Trophoblast cell (in vitro differentiated cells and primary cell): ENCODE data around the gene NINJ2.

Experiments used
- DNase-seq, 2 donors: peaks; one replicate each; pipeline ENCODE4 v3.0.0-alpha.2; 2016
- H2AFZ ChIP-seq: 2 replicates; pipeline ENCODE4 v1.6.1; 2013; ENCODE audit warnings: low read length, moderate library complexity, mild to moderate bottlenecking; ENCODE audit not compliant: insufficient read depth, poor library complexity
- H2AK5ac ChIP-seq: 2 replicates; pipeline ENCODE4 v1.6.1; 2013; ENCODE audit warnings: mild to moderate bottlenecking, low read length
- H2BK120ac ChIP-seq: 2 replicates; pipeline ENCODE4 v1.6.1; 2013; ENCODE audit warnings: low read length, mild to moderate bottlenecking, moderate library complexity; ENCODE audit not compliant: insufficient read depth, poor library complexity
- H2BK12ac ChIP-seq: 2 replicates; pipeline ENCODE4 v1.6.1; 2013; ENCODE audit warnings: mild to moderate bottlenecking, low read length, moderate library complexity
- H2BK5ac ChIP-seq: 2 replicates; pipeline ENCODE4 v1.6.1; 2013; ENCODE audit warnings: low read length, low read depth, moderate library complexity, mild to moderate bottlenecking; ENCODE audit not compliant: poor library complexity
- H3K14ac ChIP-seq: 2 replicates; pipeline ENCODE4 v1.6.1; 2013; ENCODE audit warnings: mild to moderate bottlenecking, low read length
- H3K18ac ChIP-seq: 2 replicates; pipeline ENCODE4 v1.6.1; 2013; ENCODE audit warnings: mild to moderate bottlenecking, low read length
- H3K23ac ChIP-seq: 2 replicates; pipeline ENCODE4 v1.6.1; 2013; ENCODE audit warnings: low read length
- H3K27ac ChIP-seq: 2 replicates; pipeline ENCODE4 v1.5.1; 2013; ENCODE audit warnings: low read depth, mild to moderate bottlenecking, inconsistent platforms, low read length, moderate library complexity
- H3K27me3 ChIP-seq: 2 replicates; pipeline ENCODE4 v1.6.1; 2013; ENCODE audit warnings: inconsistent platforms, mild to moderate bottlenecking, low read length, moderate library complexity; ENCODE audit not compliant: insufficient read depth
- H3K36me3 ChIP-seq, 2 experiments: 1 replicate in 1 of 2; 2 replicates in 1 of 2; pipeline ENCODE4 v1.6.1; 2013; ENCODE audit warnings: low read length in 2 of 2, mild to moderate bottlenecking in 2 of 2, moderate library complexity in 1 of 2; ENCODE audit not compliant: insufficient read depth in 2 of 2, control insufficient read depth in 1 of 2
- H3K4ac ChIP-seq: 2 replicates; pipeline ENCODE4 v1.6.1; 2013; ENCODE audit warnings: low read depth, mild to moderate bottlenecking, low read length, moderate library complexity
- H3K4me1 ChIP-seq, 2 experiments: 1 replicate in 1 of 2; 2 replicates in 1 of 2; pipeline ENCODE4 v1.6.1; 2013; ENCODE audit warnings: low read length in 2 of 2, mild to moderate bottlenecking in 2 of 2, moderate library complexity in 1 of 2; ENCODE audit not compliant: insufficient read depth in 2 of 2, control insufficient read depth in 1 of 2
- H3K4me2 ChIP-seq: 2 replicates; pipeline ENCODE4 v1.6.1; 2013; ENCODE audit warnings: inconsistent platforms, mild to moderate bottlenecking, low read length, moderate library complexity
- H3K4me3 ChIP-seq: 2 replicates; pipeline ENCODE4 v1.5.1; 2013; ENCODE audit warnings: mild to moderate bottlenecking, low read depth, low read length, inconsistent platforms
- H3K79me1 ChIP-seq: one replicate; pipeline ENCODE4 v1.6.1; 2013; ENCODE audit warnings: low read length
- H3K79me2 ChIP-seq: 2 replicates; pipeline ENCODE4 v1.6.1; 2013; ENCODE audit warnings: low read length, mild to moderate bottlenecking; ENCODE audit not compliant: control insufficient read depth, insufficient read depth, poor library complexity
- H3K9ac ChIP-seq: 2 replicates; pipeline ENCODE4 v1.6.1; 2013; ENCODE audit warnings: mild to moderate bottlenecking, low read length
- H3K9me3 ChIP-seq: 2 replicates; pipeline ENCODE4 v1.6.1; 2013; ENCODE audit warnings: low read depth, mild to moderate bottlenecking, control low read depth, inconsistent platforms, low read length; ENCODE audit not compliant: insufficient read depth
- H4K12ac ChIP-seq: 2 replicates; pipeline ENCODE4 v1.6.1; 2013; ENCODE audit warnings: low read depth, mild to moderate bottlenecking, low read length, moderate library complexity
- H4K8ac ChIP-seq: 2 replicates; pipeline ENCODE4 v1.6.1; 2013; ENCODE audit warnings: low read depth, mild to moderate bottlenecking, low read length, moderate library complexity
- H4K91ac ChIP-seq: one replicate; pipeline ENCODE4 v1.6.1; 2013; ENCODE audit warnings: low read depth, mild to moderate bottlenecking, low read length, moderate library complexity
- WGBS: extraction: QIAGEN DNeasy Blood & Tissue Kit; methylation state at CpG from one replicate; pipeline ENCODE4 v1.1.7; 2013; ENCODE audit warnings: missing lambda C conversion rate; ENCODE audit not compliant: insufficient read length, insufficient coverage; ENCODE audit errors: extremely low coverage; 5-methylcytosine and 5-hydroxymethylcytosine counted together

Gene NINJ2

GRCh38 chr12:547883-548470, 115.3 kb downstream of the NINJ2 start:
- no CpG with 5 or more reads among the region's 13 CpGs for WGBS
- H4K8ac ChIP-seq = no peak overlapping the region
- H2AK5ac ChIP-seq = no peak overlapping the region
- no peak overlapping the region for H3K4me3 ChIP-seq
- H2AFZ ChIP-seq = no peak overlapping the region
- no peak overlapping the region for H3K14ac ChIP-seq
- H3K27ac ChIP-seq = no peak overlapping the region
- DNase-seq = no peak
- no peaks in the 10 kb centered on the region for H3K27me3 ChIP-seq
- no peak overlapping the region for H3K18ac ChIP-seq
- H4K91ac ChIP-seq = no peak overlapping the region
- no peaks in the 10 kb centered on the region for H3K9me3 ChIP-seq
- no peak overlapping the region for H3K23ac ChIP-seq
- H3K4ac ChIP-seq = no peak overlapping the region
- no peak overlapping the region for H4K12ac ChIP-seq
- no peaks in the 10 kb centered on the region for H3K79me2 ChIP-seq
- H3K4me2 ChIP-seq = no peak overlapping the region
- H3K36me3 ChIP-seq = no peaks in the 10 kb centered on the region
- no peak overlapping the region for H2BK5ac ChIP-seq
- H3K9ac ChIP-seq = no peak overlapping the region
- H2BK12ac ChIP-seq = no peak overlapping the region
- no peak overlapping the region for H2BK120ac ChIP-seq
- H3K79me1 ChIP-seq = no peaks in the 10 kb centered on the region
- peaks cover under 1 to 1% of the 10 kb centered on the region in 2 experiments for H3K4me1 ChIP-seq

DNA sequence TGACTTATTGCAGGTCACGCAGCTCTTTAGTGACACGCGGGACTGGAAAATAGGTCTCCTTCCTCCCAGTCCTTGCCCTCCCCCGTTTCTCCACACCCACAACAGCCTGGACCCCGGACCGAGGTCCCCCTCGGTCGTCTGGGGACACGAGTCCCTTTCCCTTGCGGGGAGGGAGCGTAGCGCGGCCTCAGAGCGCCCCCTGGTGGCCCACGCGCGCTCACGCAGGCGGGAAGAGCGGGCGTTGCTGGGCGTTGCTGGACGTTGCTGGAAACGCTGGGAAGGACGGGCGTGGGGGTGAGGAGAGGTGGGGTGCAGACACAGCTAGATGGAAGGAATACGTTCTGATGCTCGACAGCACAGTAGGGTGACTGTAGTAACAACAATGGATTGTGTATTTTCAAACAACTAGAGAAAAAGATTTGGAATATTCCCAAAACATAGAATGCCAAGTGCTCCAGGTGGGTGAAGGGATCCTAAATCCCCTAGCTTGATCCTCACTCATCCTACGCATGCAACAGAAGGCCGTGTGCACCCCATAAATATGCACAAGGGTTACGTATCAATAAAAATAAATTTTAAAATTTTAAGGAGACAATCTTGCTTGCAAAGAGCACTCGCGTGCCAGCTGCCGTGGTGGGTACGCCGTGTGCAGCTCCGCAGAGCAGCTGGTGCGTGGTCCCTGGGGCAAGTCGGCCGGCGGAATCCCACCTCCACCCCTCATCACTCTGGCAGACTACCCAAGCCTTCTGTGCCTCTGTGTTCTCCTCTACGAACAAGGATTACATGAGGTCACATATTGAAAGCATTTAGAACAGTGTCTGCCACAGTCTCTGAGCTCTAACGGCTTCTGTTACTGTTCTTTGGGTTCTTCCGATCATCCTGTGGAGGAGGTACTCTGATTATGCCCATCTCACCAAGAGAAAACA, 116.1 kb downstream of the NINJ2 start:
- no peaks in the 10 kb centered on the region for H3K79me2 ChIP-seq
- H3K9me3 ChIP-seq = no peaks in the 10 kb centered on the region
- no peaks in the 10 kb centered on the region for H3K36me3 ChIP-seq
- H3K14ac ChIP-seq = no peak overlapping the region
- H2AK5ac ChIP-seq = no peak overlapping the region
- no peak overlapping the region for H4K12ac ChIP-seq
- H4K91ac ChIP-seq = no peak overlapping the region
- no peak overlapping the region for H3K4ac ChIP-seq
- H3K4me2 ChIP-seq = peak overlapping the region; percentile 39
- peaks cover 7 to 9% of the 10 kb centered on the region in 2 experiments for H3K4me1 ChIP-seq
- no peak overlapping the region for H3K23ac ChIP-seq
- no CpG with 5 or more reads among the region's 44 CpGs for WGBS
- H4K8ac ChIP-seq = no peak overlapping the region
- H2AFZ ChIP-seq = no peak overlapping the region
- no peak overlapping the region for H3K27ac ChIP-seq
- no peak overlapping the region for H2BK5ac ChIP-seq
- DNase-seq = peak; percentile 57 to 83
- no peak overlapping the region for H2BK12ac ChIP-seq
- H3K27me3 ChIP-seq = no peaks in the 10 kb centered on the region
- H3K18ac ChIP-seq = no peak overlapping the region
- H3K4me3 ChIP-seq = no peak overlapping the region
- H2BK120ac ChIP-seq = no peak overlapping the region
- no peaks in the 10 kb centered on the region for H3K79me1 ChIP-seq
- H3K9ac ChIP-seq = no peak overlapping the region

DNA sequence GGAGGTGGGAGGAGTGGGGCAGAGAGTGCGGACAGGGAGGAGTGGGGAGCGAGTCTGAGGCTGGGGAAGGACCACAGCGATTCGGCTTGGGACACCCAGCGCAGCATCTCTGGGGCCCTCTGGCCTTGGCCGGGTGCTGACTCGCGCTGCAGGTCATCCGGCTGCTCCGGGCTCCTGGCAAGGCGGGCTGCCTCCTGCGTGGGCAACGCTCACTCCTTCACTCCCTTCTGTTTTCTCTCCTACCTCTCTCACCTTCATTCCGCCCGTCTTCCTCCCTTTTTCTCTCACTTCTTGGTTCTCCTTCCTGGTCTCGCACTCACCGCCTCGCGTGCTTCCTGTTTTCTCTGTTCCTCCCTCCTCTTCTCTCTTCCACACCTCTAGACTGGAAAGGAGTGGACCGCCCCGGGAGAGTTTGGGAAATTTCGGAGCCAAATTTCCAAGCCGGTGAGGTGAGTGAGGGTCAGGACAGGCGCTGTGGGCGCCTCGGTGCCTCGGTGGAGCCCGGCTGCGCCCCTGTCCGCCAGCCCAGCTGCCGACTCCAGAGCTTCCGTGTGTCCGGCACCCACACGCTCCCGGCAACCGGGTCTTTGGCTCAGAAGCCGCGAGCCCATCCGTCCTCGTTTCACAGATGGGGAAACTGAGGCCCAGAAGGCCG, 116.9 kb downstream of the NINJ2 start:
- Histone ChIP-seq H4K8ac (no peak overlapping the region), H2BK120ac (no peak overlapping the region), H3K4me2 (peak overlapping the region; percentile 39), H3K9ac (no peak overlapping the region), H3K9me3 (no peaks in the 10 kb centered on the region), H4K12ac (no peak overlapping the region), H3K18ac (no peak overlapping the region), H2AK5ac (no peak overlapping the region), H3K14ac (no peak overlapping the region), H3K36me3 (no peaks in the 10 kb centered on the region), H3K4me3 (no peak overlapping the region), H2AFZ (no peak overlapping the region), H3K27me3 (no peaks in the 10 kb centered on the region), H3K23ac (no peak overlapping the region), H3K79me1 (peaks cover under 1% of the 10 kb centered on the region), H4K91ac (no peak overlapping the region), H2BK12ac (no peak overlapping the region), H3K4me1 (peaks cover 12 to 14% of the 10 kb centered on the region in 2 experiments), H3K4ac (no peak overlapping the region), H2BK5ac (no peak overlapping the region), H3K27ac (no peak overlapping the region), H3K79me2 (peaks cover under 1% of the 10 kb centered on the region)
- peak in 1 of 2 donors; percentile 28 for DNase-seq
- WGBS = no CpG with 5 or more reads among the region's 41 CpGs

- no peaks in the 10 kb centered on the region for H3K27me3 ChIP-seq
- H3K9ac ChIP-seq = no peak overlapping the region
- no peak overlapping the region for H4K91ac ChIP-seq
- no peak overlapping the region for H2AFZ ChIP-seq
- H3K23ac ChIP-seq = no peak overlapping the region
- no peak overlapping the region for H3K14ac ChIP-seq
- WGBS = 100% methylated on average over 5 of the region's 6 CpGs
- no peak overlapping the region for H3K4ac ChIP-seq
- no peak overlapping the region for H4K12ac ChIP-seq
- H3K4me2 ChIP-seq = no peak overlapping the region
- no peak overlapping the region for H4K8ac ChIP-seq
- peaks cover 2% of the 10 kb centered on the region for H3K79me2 ChIP-seq
- no peak for DNase-seq
- H3K36me3 ChIP-seq = no peaks in the 10 kb centered on the region
- no peak overlapping the region for H3K27ac ChIP-seq
- H2BK5ac ChIP-seq = no peak overlapping the region
- H3K4me3 ChIP-seq = no peak overlapping the region
- H3K79me1 ChIP-seq = peaks cover 3% of the 10 kb centered on the region
- H3K18ac ChIP-seq = no peak overlapping the region
- H2AK5ac ChIP-seq = no peak overlapping the region
- no peaks in the 10 kb centered on the region for H3K9me3 ChIP-seq
- H2BK12ac ChIP-seq = no peak overlapping the region
- H3K4me1 ChIP-seq = peaks cover 16 to 18% of the 10 kb centered on the region in 2 experiments
- no peak overlapping the region for H2BK120ac ChIP-seq
Observed at GRCh38 chr12:545835-546234, 117.4 kb downstream of the NINJ2 start.
